GM18507 (cell line): ENCODE measurements around the gene CHN2.
A peak's percentile ranks its signal among the peaks of the same experiment; 100 is the strongest.

Experiments used
- DNase-seq: peaks from one replicate; pipeline ENCODE4 v3.0.0; 2011; ENCODE audit warnings: low read depth; ENCODE audit not compliant: insufficient read length; ENCODE audit errors: extremely low spot score
- FAIRE-seq: peaks from 2 replicates; lab custom pipeline; 2011; peaks lifted over from hg19 to GRCh38; lab: Jason Lieb, UNC

CHN2 gene

DNA sequence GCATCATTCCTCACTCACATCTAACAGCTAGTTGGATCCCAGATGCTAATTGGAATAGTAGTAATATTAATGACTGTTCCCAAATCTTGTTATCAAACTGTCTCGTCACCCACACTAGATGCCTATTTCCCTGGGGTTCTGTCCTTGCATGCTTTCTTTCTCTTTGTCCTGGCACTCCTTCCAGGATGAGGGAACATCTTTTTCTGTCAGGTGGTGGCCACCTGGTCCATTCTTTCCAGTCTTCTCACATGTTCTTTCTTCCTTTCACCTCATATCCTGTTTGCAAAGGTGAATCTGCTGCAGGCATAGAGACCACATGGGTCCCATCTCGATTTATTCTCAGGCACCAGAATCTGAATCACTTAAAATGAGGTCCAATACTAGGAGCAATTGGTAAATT lies 126.0 kb downstream of the CHN2 start:
- no peak for DNase-seq
- FAIRE-seq: no peak

DNA sequence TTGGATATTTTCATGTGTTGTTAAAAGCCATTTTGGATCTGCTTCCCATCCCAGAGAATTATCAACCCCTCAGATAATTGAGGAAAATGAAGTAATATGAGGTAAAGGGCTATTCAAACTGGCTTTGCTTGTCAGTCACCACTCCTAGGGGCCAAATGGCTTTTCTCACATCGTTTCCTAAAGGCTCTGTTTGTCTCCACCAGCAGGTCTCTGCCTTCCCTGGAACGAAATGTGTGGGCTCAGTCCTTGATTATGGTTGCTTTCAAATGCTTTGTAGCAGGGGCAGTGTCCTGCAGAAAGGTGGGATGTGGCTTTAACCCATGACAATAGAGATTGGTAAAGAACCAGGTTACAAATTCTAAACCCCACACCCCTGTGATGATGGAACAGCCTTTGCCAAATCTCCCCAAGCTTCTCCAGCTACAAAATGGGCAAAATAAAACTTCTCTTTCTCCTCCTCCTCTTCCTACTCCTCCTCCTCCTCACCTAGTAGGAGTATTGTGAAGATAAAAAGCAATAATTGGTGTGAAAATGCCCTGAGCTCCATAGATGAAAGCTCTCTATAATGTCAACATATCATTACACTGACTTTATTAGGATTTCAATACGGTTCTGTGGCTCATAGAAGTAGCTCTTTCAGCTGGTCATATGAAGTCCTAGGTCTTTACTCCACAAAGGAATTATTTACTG lies 127.6 kb downstream of the CHN2 start:
- no peak for FAIRE-seq
- DNase-seq: no peak

DNA sequence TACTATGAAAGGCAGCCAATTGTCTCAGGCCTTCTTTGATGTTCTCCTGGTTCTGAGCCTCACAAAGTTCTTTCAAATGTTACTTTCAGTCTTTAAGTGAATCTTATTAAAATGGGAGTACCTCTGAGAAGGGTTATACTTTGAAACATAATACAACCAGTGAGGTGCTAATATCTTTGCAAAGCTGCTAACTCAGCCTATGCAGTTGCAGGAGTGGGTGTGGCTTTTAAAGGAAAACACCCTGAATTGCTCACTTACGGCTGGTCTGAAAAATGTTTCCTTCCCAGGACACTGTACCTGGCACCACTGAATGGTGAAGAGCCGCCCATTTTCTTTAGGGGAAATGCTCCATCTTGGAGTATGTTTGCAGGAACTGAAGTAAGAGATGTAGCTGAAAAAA lies 130.9 kb downstream of the CHN2 start:
- DNase-seq (no peak), FAIRE-seq (no peak)

DNA sequence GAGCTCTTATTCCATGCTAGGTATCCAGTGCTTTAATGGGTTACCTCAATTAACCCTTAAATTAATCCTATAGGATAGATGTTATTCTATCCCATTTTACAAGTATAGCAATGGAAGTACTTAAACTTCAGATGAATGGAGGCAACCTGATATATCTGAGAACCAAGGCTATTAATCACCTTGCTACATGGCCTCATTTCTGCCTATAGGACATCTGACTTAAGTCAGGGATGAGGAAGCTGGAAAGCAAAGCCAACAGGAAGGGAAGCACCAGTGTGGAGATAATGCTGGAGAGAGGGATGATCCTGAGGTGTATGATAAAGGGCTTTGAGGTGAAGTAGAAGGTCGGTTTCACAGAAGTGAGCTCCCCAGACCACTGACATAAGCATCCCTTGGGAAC lies 132.3 kb downstream of the CHN2 start:
- DNase-seq (no peak), FAIRE-seq (no peak)

DNA sequence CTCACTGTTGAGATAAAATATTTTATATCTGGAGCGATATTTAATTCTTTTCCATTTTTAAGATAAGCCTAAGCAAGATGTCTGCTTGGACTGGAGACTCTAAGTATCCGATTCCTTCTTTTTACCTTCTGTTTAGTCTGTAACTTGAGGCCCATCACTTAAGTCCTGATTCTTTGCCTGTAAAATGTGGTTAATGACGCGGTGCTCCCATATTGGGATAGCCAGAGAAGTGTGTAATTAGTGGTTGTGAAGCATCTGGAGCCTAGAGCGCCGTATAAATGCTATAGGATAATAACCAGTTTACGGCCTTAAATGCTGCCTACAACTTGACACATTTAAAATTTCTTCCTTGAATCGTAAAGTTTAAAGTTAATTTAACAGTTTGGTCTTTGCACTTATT lies 132.9 kb downstream of the CHN2 start:
- no peak for DNase-seq
- FAIRE-seq: no peak

DNA sequence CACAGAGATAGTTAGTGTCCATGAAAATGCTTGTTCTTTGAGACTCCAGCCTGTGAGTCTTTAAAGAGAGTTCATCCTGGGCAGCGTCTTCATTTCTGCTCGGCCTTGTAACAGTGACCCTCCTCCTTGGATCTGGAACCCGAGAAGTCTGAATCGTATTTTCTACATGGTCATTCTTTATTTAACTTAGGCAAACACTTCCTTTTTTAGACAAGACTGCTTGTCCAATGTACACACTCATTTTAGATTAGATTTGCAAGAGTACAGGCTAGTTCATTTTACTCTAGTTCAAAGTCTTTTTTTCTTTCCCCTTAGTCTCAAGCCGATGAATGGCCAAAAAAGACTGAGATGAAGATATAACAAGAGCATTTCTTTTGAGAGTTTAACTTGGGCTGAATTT lies 133.5 kb downstream of the CHN2 start:
- DNase-seq: no peak
- FAIRE-seq: no peak

DNA sequence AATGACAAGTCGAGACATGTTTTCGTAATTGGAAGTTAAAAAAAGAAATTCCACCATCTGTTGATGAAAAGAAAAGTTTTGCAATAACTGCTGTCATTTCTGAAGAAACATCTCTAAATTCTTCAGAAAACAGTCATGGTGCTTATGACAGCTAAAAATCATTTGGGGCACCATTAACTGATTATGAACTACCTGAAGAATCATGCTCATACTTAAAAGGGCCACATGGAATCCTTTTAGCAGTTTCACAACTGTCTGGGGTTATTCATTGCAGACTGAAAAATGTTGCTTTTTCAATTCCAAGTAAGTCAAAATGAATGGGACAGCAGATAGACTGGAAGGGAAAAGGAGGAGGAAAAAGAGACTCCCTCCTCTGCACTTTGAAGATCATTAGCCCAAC lies 134.2 kb downstream of the CHN2 start:
- FAIRE-seq (no peak), DNase-seq (no peak)

DNA sequence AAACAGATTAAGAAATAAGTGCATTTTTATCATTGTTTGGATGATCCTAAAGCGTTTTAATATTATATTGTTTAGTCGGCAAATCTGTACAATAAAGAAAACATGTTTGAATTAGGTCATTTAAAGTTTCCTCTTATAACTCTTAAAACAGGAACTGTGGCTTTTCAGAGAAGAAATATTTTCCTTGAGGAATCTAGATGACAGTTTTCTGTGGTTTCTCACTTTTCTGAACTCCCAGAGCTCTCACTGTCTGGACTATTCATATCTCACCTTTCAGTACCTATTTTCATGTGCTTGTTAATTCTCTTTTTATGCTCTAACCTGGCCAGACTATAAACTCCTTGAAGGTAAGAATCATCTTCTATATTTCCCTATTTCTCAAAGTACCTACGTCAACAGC lies 135.1 kb downstream of the CHN2 start:
- DNase-seq (no peak), FAIRE-seq (peak; percentile 53)

DNA sequence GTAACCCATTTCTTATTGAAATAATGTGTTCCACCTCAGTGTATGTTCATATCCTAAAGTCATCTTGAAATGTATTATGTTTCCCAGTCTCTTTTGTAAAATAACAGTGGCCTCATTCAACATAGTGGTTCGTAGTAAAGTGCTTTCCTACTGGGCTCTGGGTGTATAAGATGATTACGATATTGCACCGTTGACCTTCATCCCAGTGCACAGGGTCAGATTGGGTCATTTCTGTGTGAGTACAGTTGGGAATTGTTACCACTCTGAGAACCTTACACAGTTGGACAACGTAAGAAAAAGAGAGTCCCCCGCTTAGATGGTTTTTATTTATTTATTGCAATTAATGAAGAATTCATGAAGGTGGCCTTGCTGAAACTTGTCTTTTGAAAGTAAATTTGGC lies 135.6 kb downstream of the CHN2 start:
- FAIRE-seq (no peak), DNase-seq (no peak)

DNA sequence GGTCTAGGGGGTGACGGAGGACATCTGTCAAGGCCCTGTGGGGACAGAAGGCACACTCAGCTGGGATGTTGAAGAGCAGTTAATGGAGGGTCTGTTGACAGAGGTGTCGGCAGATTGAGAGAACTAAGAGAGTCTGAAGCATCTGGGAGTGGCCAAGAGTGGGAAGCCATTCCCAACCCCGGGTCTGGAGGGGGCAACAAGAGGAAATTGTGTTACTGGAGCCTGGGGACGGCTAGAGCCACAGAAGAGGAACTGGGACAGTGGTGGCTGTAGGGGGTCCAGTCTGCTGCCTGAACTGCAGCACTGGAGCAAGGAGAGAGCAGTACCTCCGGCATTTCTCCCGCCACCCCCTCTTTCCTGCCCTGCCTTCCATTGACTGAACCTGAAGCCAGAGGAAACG lies 136.6 kb downstream of the CHN2 start:
- DNase-seq (no peak), FAIRE-seq (no peak)

DNA sequence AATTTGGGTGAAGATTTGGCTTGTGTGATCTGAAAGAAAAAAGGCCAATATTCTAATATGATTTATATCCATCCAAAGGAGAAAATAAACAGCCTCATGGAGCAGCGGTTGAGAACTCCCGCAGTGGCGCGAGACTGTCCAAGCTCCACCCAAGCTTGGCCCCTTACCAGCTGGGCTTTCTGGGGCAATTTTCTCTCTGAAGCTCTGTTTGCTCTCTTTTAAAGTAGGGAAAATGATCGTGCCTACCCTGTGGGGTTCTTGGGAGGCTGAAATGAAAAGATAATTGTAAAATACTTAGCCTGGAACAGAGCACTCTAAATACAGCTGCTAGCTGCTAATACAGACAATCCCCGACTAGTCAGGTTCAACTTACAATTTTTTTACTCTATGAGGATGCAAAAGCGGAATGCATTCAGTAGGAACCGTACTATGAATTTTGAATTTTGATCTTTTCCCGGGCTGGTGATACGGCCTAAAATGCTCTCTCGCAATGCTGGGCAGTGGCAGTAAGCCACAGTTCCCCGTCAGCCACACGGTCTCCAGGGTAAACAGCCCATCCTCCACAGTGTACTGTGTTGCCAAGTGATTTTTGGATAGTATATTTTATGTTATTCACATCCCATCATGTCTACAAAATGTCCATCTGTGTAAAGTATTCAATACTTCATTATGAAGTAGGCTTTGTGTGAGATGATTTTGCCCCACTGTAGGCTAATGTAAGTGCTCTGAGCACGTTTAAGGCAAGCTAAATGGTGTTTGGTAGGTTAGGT lies 137.7 kb downstream of the CHN2 start:
- FAIRE-seq (no peak), DNase-seq (no peak)

DNA sequence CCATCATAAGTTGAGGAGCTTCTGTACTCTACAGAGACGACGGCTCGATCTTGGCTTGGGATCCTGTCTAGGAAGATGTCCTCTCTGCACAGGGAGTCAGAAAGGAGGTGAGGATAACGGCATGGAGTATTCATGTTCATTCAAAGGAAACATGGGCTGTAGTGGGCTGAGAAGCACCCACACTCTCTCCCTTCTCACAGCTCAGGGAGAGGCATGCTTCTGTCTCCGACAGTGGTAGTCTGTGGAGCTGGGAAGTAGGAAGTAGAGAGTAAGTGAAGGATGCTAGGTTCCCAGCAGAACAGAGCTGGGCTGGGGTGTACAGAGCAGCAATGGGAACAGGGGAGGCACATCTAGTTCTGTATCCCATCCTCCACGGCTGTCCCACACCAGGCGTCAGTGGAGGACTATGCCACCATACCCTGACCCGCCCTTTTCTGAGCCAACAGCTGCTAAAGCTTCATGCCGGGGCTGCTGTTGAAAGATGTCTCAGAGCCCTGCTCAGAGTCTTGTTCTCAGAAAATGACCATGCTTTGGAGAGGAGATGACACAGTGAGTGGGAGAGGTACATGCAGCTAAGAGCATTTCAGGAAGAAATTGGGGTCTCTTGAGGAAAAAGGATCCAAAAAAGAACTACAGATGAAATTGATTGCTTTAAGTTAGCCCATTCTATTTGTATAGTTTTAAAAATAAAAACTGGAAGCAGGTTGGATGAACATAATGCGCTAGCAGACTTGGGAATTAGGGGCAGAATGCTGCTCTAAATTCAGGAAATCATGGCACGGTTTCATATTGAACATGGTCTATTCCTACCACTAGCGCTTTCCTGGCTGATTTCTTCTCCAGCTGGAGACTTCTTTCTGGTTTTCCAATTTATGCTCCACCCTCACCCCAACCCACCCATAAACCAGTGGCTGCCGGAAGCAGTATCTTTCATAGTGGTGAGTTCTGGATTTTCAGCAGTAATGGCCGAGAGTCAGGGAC lies 138.6 kb downstream of the CHN2 start:
- no peak for DNase-seq
- no peak for FAIRE-seq

DNA sequence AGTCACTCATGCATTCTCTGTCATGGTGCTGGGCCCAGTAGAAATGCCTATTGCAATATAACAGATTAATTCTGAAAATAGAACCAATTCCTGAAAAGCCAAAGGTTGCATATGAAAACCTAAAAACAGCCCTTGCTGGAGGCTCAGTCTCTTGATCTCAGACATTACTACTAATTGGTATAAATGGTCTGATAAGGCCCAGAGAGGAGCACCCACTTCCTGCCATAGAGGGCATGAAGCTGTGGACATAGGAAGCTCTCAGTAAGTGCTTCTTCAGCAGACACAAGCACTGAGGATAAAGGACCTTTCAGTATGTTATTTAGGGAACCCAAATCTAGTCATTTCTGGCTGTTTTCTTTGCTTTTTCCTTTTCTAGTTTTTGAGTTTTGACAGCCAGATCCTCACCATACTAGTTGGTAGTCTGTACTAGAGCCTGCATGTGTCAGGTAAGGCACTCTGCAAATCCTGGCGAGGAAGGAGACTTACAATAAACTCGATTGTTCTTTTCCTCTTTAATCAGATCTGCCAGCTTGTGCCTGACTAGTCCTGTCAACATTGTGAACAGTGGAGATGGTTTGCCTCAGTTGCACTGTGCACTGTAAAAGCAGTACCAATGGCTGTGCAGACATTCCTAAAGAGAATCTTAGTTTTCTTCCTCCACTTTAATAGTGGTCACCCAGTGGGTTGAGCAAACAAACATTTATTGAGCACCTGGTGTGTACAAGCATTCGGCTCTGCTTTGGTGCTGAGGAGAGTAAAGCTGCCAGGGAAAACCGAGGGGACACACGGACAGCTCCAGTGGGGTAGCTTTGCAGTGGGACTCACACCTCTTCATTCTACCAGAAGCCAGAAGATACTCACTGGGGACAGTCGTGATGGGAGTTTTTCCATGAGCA lies 140.9 kb downstream of the CHN2 start:
- FAIRE-seq: no peak
- DNase-seq: no peak

DNA sequence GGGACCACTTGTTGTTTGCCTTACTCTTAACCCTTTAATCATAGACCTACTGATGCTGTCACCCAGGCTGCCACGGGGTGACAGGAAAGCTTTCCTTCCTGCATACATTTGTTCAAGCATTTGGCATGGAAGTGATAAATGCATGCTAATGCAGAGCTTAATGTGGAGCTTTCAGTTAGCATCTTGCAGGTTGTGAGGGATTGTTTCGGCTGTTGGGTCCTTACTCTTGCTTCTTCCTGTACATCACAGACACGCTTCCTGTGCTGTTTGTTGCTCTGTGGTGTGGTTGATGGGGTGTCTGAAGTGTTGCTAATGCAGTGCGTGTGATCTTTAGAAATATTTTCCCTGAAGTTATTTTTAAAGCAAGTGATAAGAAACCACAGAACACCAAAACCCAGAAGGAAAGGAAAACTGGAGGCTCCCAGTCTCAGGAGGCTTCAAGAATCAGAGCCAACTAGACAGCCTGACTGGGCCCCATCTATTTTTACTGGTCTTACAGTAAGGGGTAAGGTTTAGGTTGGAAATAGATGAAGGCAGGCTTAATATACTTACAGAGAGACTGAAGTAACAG lies 143.1 kb downstream of the CHN2 start:
- no peak for DNase-seq
- no peak for FAIRE-seq

DNA sequence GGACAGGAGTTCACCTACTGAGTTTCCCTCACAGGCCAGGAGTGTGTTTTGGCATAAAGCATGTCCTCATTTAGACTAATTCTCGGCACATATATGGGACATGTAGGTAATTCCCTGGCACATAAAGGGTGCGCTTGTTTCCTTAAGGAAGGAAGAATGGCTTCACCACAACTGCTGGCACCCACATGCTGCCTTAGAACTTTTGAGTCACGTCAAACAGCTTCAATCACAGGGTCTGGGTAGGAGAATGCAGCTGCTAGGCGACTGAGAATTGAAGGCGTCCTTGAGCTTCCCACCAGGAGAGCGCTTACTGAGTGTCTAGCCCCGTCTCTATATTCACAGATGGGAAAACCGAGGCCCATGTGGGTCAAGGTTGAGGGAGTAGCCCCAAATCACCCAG lies 146.1 kb downstream of the CHN2 start:
- FAIRE-seq (no peak), DNase-seq (no peak)

DNA sequence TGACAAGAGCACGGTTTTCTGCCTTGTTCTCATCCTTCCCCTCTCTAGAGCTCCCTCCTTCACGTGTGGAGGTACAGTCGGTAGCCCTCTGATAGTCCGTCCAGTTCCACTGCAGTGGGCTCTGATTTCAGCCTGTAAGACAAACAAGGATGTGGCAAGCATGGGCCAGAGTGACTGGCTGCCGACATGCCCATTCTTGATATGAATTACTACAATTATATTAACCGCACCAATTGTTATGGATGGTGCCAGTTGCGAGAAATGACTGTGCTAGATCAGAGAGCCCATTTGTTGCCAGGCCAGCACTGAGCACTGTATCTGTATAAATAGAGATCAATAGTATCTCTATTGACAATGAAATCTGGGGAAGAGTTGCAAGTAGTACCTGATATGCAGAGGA lies 146.6 kb downstream of the CHN2 start:
- DNase-seq (no peak), FAIRE-seq (no peak)

DNA sequence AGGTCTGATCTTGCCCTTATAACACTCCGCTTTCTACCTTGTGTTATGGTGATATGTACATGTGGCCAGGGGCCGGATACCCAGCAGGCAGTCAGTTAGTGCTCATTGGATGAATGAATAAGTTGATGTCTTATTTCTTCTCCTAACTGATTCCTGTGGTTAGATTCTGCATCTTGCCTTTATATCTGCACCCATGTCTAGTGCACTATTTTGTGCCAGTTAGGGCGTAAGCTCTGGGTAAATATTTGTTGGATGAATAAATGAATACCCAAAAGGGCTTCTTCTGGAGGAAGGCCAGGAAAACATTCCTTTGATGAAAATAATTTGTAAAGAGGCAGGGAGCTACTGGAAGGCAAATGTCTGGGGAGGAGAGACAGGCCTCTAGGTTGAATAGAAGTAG lies 148.2 kb downstream of the CHN2 start:
- no peak for FAIRE-seq
- no peak for DNase-seq

DNA sequence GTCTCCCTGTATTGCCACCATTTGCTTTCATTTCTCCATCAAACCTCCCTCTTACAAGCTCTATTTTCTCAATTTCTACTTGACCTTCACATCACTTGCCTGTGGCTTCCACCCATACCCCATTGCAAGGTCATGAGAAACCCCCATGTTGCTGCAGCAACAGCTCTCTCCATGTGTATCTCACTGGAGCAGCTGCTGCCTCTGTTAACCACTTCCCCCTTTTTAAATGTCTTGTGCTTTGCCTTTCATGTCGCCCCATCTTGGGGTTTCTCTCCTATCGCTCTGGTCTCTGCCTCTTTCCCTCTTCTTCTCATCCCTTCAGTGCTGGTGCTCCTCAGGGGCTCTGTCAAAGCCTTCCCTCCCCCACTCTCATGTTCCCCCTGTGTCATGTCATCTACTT lies 148.8 kb downstream of the CHN2 start:
- DNase-seq (no peak), FAIRE-seq (no peak)

DNA sequence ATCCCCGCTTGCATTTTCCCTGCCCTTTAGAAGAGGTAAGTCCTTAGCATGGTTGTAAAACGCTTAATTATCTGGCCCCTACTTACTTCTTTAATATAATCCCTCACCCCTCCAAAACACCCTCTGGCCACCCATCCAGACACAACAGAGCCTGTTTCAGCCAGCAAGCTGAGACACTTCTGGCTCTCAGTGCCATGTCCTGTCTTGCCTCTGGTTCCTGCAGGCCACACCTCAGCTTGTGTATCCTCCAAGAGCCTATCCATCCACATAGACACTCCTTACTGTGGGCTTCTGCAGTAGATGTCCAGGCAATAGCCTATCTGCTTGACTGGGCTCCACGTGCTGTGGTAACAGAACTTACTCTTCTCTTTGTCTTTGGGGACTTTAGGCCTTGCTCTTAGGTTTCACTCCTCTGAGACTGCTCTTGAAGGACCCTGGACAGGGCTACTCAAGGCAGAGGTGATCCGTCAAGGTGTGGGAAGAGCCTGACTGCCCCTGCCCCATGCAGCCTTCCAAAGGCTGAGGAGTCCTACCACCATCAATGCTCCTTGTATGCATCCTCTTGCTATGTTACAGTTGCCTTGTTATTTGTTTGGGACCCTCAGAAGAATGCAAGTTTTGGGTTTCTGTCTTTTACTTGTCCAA lies 149.9 kb downstream of the CHN2 start:
- DNase-seq (no peak), FAIRE-seq (no peak)
